ENCODE measurements around the gene HS6ST3.
"Not testable (repeated sequence)": the region's sequence is repeated elsewhere in the genome, so short reads cannot be mapped to it uniquely, and the experiment has no call there.

Gene HS6ST3

DNA sequence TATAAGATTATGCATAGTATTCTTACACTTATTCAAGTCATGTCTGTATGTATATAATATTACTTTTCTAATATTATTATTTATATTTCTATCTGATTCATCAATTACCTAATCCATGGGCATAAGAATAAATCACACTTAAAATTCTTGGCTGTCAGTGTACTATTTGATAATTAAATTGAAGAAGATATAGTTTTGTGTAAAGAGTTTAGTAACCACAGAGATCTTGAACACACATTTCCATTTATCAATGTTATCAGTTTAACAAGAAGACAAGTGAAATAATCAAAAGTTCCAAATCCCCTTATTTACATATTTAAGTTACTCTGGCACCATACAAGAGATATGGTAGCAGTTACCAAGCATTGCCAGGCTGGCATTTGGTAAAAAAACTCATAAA is 659.9 kb downstream of the HS6ST3 start:
- no peak for ATAC-seq

GRCh38 chr13:96751089-96751488 is 661.2 kb downstream of the HS6ST3 start:
- no peak for ATAC-seq

DNA sequence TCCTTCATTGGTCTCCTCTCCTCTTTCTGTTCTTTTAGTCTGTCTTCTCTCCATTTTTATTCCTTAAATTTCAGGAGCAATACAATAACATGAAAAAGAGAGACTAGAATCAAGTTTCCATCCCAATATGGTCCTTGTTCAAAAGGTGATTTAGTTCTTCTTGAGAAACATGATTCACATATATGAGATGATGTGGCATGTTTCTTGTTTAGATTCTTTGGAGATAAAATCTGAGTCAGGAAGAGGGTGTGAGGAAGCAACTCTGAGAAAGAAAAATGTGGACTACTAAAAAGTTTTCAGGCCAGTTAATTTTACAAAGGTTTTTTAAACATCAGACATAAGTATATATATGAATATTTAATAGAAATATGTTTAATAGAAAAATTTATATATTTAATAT is 673.0 kb downstream of the HS6ST3 start:
- no peak for ATAC-seq

DNA sequence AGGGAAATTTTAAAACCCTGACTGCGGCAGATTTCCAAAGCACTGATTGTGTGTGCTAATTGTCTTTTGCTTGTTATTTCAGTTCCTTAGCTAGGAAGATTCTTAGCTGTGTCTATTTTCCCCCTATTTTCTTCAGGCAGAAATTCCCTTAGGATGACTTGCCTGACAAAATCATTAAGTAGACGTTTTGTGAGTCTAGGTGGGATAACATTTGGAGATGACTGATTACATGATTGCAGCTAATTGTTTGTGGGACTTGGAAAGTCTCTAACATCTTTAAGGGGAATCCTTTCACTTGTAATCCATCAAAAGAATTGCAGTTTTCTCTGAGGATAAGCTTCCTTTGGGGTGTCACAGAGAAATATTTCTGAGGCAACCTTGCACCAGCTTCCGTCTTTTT is 676.4 kb downstream of the HS6ST3 start:
- ATAC-seq, result no peak

DNA sequence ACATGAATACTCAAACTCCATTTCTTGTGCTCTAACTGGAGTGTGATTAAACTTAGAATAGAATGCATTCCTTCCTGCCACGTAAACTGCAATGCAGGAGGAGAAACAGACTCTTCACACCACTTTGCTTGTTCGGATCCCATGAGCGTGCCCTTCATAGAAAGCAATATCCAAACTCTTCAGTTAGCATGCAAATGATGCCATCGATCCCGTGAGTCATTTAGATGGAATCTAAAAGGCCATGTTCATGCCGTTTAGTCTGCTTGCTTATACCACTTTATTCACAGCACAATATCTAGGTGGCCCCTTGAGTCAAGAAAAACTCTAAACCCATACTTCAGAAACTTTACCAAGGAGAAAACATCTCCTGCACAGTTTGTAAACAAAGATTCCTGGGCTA is 678.6 kb downstream of the HS6ST3 start:
- ATAC-seq, result no peak

GRCh38 chr13:96769874-96770273 is 680.0 kb downstream of the HS6ST3 start:
- no peak for ATAC-seq

- no peak for ATAC-seq
Measured at GRCh38 chr13:96771486-96772367, 681.8 kb downstream of the HS6ST3 start.

GRCh38 chr13:96772426-96772825 is 682.5 kb downstream of the HS6ST3 start:
- no peak for ATAC-seq

GRCh38 chr13:96778302-96778701 is 688.4 kb downstream of the HS6ST3 start:
- ATAC-seq, result not testable (repeated sequence)

DNA sequence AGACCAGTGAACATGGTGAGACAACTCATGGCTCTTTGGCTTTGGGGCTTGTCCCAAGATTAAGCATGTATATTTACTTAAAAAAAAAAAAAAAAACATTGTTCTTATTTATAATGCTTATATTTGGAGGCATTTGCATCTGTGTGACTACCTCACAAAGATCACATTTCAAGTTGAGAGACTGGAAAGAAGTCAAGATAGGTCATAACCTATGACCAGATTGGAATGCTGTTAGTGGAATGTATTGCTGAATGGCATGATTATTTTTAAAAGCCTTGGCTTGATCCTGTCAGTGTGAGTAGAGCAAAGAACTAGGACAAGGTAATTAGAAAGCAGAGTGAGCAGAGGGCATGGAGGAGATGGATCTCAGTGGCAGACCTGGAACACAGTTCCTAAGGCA is 689.8 kb downstream of the HS6ST3 start:
- ATAC-seq, result no peak

DNA sequence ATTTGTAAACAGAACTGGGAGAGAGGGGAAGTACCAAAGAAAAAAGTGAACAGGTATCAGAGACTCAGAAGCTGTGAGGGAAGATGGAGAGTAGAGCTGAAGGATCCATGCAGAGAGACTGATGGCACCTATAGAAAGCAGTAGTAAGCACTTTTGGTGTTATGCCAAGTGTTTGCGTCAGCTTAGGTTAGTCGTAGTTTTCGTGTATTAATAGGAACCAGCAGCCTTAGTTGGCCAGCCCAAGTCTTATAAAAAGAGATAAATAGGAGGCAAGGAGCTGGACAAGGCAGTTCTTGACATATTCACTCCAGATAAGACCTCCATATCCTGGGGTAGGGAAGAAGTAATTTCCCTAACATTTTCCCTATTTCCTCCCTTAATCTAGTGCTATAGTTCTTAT is 690.2 kb downstream of the HS6ST3 start:
- no peak for ATAC-seq

DNA sequence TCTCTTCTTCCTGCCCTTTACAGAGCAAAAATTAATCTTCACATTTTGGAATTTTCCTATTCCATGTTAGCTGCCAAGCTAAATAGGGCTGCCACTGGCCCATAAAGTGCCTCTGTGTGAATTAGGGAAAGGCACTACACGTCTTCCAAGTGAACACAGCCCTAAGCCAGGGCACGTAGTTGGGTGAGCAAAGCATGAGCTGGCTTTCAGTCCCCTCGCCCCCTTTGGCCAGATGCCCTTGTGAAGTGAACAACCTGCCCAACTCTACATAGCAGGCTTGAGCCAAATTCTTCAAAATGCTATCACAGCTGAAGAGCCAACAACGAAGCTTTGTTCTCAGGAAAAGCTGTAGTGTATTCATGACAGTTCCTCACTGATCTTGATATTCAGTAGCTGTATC is 691.2 kb downstream of the HS6ST3 start:
- ATAC-seq, result no peak

GRCh38 chr13:96782186-96782585 is 692.3 kb downstream of the HS6ST3 start:
- ATAC-seq, result no peak

- no peak for ATAC-seq
Measured at GRCh38 chr13:96783057-96783456, 693.1 kb downstream of the HS6ST3 start.

GRCh38 chr13:96783511-96783910 is 693.6 kb downstream of the HS6ST3 start:
- no peak for ATAC-seq

- no peak for ATAC-seq
Measured at GRCh38 chr13:96785986-96786385, 696.1 kb downstream of the HS6ST3 start.

GRCh38 chr13:96792188-96792587 is 702.3 kb downstream of the HS6ST3 start:
- ATAC-seq, result no peak

DNA sequence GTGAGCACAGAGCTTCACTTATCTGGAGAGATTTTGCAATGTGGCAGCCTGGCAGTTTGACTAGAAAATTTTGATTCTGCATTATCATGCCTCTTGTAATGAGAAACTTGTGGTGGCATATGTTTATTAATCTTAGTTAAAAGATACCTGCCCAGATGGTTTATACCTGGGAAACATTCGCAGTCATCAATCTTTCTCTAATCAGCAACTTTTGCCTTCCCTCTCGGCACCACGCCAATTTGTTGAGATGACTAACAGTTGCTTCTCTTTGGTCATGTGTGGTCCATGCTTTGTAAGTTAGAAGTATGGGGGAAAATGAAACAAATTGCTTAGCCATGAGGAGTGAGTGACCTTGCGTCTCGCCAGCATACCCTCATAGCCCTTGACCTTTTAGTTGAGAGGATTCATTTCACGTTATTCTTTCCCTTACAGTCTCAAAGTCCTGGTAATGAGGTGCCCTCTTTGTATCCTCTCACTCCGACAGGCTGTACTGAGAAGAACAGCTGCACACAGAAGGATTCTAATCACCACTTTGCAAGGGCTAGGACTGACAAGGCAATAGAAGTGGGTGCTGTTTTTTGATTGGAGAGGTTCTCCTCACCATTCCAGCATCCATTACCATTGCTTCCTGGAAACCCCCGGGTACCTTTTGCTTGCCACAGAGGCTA is 703.0 kb downstream of the HS6ST3 start:
- no peak for ATAC-seq

- no peak for ATAC-seq
Measured at GRCh38 chr13:96793404-96793755, 703.5 kb downstream of the HS6ST3 start.

DNA sequence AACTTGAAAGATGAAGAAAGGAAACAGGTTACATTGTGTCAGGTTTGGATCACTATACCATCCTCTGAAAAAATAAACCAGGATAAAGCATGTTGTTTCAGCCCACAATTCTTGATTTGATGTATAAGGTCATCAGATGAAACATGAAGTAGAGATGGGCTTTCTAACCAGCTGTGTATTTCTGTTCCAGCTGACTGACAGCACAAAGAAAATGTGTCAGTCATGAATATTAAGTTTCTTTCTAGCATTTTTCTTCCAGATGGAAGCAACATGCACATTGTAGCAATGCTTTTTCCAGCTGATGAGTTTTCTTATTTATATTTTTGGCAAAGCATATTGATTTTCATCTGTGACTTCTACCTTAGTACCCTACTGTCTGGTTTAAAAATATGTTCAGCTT is 704.8 kb downstream of the HS6ST3 start:
- ATAC-seq, result no peak

DNA sequence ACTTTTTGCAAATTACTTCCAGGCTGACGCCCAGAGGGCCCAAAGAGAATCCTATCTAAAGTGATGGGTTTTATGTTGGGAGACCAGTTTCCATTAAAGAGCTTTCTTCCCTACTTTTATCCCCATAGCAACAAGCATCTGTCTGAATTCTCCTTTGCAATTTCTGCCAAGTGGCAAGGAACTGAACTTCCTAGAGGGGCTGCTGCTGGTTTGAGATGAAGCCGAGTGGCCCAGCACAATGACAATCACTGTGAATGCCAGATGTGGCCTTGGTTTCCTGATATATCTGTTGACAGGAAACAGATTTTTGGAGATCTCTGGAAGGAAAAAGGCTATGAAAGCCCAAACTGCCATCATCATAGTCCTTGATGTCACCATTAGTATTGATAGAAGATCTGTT is 705.8 kb downstream of the HS6ST3 start:
- no peak for ATAC-seq

DNA sequence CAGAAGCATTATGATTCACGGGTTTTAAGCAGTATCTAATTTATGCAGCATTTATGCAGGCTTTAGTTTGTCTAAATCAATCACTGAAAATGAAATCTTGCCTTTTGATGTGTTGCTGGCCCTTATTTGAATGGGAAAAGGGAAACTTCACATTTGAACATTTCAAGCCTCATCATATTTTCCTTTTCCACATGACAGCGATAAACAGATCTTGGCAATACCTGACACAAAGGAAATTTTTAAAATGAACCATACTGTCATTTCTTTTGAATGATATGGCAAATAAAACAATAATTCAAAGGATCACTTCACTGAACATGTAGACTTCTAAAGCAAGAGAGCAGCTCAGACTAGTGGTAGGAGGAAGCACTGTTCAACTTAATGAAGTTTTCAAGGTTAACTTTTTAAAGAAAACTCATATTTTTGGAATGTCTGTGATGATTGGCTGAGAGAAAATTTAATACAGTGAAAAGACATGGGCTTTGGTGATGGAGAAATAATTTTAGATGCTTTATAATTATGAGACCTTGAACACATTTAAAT is 706.3 kb downstream of the HS6ST3 start:
- no peak for ATAC-seq

DNA sequence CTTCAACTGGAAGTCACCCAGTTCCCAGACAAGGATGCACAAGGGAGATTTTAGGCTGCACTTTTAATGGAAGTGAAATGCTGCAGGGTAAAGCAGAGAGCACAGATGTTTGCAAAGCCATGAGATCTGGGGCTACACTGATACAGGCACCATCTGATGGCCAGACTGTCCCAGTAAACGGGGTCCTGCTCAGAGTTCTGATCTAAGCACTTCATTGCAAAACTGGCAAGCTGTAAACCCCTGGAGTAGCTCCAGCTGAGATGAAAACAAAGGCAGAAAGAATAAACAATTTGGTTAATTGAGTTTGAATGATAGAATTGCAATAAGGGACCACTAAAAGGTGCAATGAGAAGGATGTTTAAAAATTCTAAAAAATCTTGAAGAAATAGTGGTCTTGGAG is 707.2 kb downstream of the HS6ST3 start:
- no peak for ATAC-seq

DNA sequence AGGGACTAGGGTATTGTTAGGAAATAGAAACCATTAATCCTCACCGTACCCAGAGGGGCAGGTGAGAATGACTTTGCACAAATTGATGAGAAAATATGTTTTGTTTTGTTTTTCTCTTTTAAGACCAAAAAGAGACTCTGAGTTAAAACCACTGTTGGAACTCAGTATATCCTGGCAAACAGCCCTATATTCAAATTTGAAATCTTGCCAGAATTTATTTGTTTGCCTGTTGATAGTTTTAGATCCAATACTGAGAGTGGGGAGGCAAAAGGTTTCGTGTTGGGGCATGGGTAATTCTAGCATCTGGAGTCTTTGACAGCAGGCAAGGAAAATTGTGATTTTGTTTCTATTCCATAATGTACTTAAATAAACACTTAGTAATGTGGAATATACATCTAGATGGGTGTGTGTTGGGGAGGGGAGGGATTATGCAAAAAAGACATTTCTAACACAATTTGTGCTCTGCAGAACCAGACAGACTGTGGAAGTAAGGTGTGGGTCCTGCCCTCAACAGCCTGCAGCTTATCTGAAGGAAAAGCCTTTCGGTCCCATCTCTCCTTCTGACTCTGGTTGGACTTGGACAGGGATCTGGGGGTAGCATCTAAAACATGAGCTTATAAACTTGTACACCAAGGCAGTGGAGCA is 713.7 kb downstream of the HS6ST3 start:
- no peak for ATAC-seq
